ENCODE measurements around the gene OR2T11.
"Not testable (repeated sequence)": the region's sequence is repeated elsewhere in the genome, so short reads cannot be mapped to it uniquely, and the experiment has no call there.

Gene OR2T11

DNA sequence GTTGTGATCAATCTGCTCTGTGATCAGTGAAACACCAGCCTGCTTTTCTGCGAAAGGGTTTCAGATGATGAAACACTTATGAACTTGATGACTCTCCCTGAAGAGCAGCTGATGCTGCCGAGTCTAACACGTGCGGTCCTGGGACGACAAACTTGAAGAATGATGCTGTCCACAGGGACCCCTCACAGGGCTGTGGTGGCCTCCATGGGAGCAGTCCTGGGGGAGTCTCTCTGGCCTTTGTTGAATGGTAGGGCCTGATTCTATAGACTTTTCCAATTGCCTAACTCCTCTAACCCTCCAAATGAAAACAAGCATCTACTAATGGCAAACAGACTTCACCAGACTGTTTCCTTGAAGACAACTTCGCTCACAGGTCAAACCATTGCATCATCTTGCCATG, 37.3 kb downstream of the OR2T11 start, which contains the start of gene OR2T10:
OR2T10 (minus strand) TSS at position 112 of the 400 bp plus-strand sequence. CDS start 3,932 bp downstream, outside the sequence.
- H3K36me3 ChIP-seq (ENCODE audit: insufficient read depth, low read length) = no peaks in the 10 kb centered on the region
- no peaks in the 10 kb centered on the region for H3K9me3 ChIP-seq (ENCODE audit: low read length)
- no peaks in the 10 kb centered on the region for H3K4me1 ChIP-seq (ENCODE audit: insufficient read depth, low read length)
- no peaks in the 10 kb centered on the region for H3K27me3 ChIP-seq (ENCODE audit: insufficient read depth, low read length)
- H3K4me3 ChIP-seq (ENCODE audit: low read length) = no peak within 1 kb of the TSS
- no peak within 1 kb of the TSS for H2AFZ ChIP-seq (ENCODE audit: low read depth, low read length)

DNA sequence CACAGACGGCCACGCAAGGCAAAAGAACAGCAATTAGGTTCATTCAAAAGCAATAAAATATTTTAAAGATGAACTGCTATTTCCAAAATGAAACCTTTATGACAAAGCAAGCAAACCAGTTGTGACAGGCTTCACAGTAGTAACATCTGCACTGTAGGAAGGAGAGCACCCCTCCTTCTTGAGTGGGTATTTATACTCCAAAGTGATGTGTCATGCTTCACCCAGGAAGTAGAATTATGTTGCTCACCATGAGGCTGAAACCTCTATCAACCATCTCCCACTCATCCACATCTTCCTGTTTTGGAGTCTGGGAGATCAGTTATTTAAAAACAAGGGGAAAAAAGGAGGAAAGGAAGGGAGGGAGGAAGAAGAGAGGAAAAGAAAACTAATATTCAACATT, 38.3 kb downstream of the OR2T11 start:
- Histone ChIP-seq H3K4me1 (ENCODE audit: insufficient read depth, low read length) (no peaks in the 10 kb centered on the region), H3K9me3 (ENCODE audit: low read length) (no peaks in the 10 kb centered on the region), H3K4me3 (ENCODE audit: low read length) (no peak overlapping the region), H3K27me3 (ENCODE audit: insufficient read depth, low read length) (no peaks in the 10 kb centered on the region), H2AFZ (ENCODE audit: low read depth, low read length) (no peak overlapping the region), H3K36me3 (ENCODE audit: insufficient read depth, low read length) (no peaks in the 10 kb centered on the region)

DNA sequence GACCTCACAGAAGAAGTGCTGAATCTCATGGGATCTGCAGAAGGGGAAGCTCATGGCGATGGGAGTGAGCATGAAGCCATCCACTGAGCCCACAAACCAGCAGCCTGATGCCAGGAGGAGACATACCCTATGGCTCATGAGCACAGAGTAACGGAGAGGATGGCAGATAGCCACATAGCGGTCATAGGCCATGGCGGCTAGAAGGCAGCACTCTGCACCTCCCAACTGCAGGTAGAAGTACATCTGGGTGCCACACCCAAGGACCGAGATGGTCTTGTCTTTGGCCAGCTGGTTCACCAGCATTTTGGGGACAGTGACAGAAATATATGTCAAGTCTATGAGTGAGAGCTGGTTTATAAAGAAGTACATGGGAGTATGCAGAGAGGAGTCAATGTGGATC, 41.7 kb downstream of the OR2T11 start:
- Histone ChIP-seq H3K9me3 (ENCODE audit: low read length) (no peaks in the 10 kb centered on the region), H3K4me3 (ENCODE audit: low read length) (no peak overlapping the region), H3K4me1 (ENCODE audit: insufficient read depth, low read length) (no peaks in the 10 kb centered on the region), H3K27me3 (ENCODE audit: insufficient read depth, low read length) (no peaks in the 10 kb centered on the region), H3K36me3 (ENCODE audit: insufficient read depth, low read length) (no peaks in the 10 kb centered on the region), H2AFZ (ENCODE audit: low read depth, low read length) (no peak overlapping the region)

DNA sequence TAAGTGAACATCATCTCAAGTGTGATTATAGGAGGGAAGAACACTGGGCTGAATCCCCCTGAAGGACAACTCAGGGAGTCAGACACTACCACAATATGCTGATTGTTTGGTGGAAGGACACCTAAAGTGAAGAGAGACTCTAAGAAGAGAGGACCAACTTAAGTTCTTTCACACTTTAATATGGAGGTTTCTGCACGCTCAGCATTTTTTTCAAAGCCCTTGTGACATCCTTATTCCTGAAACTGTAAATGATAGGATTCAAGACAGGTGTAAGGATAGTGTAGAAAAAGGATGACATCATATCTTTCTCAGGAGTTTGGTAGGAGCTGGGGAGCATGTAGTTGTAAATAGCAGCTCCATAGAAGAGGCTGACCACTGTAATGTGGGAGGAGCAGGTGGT, 42.2 kb downstream of the OR2T11 start:
- Histone ChIP-seq H3K4me3 (ENCODE audit: low read length) (no peak overlapping the region), H3K4me1 (ENCODE audit: insufficient read depth, low read length) (no peaks in the 10 kb centered on the region), H2AFZ (ENCODE audit: low read depth, low read length) (no peak overlapping the region), H3K36me3 (ENCODE audit: insufficient read depth, low read length) (no peaks in the 10 kb centered on the region), H3K27me3 (ENCODE audit: insufficient read depth, low read length) (no peaks in the 10 kb centered on the region), H3K9me3 (ENCODE audit: low read length) (no peaks in the 10 kb centered on the region)

DNA sequence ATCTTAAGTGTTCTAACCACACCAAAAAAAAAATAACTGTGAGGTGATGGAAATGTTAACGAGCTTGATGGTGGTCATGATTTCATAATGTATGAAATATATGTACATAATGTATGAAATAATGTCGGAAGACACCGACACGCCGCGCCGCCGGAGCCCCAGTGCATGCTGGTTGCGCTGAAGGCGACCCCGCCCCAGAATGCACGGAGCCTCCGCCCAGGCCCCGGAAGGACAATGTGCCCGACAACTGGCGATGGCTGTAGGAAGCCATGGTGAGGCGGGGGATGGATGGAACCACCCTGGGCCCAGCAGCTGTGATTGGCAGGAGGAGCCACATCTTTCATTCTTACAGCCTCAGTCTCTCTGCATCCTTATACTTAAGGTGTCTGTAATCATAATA, 44.8 kb downstream of the OR2T11 start:
- Histone ChIP-seq H3K9me3 (ENCODE audit: low read length) (no peaks in the 10 kb centered on the region), H3K4me3 (ENCODE audit: low read length) (no peak overlapping the region), H3K27me3 (ENCODE audit: insufficient read depth, low read length) (no peaks in the 10 kb centered on the region), H3K36me3 (ENCODE audit: insufficient read depth, low read length) (no peaks in the 10 kb centered on the region), H3K4me1 (ENCODE audit: insufficient read depth, low read length) (no peaks in the 10 kb centered on the region), H2AFZ (ENCODE audit: low read depth, low read length) (no peak overlapping the region)

DNA sequence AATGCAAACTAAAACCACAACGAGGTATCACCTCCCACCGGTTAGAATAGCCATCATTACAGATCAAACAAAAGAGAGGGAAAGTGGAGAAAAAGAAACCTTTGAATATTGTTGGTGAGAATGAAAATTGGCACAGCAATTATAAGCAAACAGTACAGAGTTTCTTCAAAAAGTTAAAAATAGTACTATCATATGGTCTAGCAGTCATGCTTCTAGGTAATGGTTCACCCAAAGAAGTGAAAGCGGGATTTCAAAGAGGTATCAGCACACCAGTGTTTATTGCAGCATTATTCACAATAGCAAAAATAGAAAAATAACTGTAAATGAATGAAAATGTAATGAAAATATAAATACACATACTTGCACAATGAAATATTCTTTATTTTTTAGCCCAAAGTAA, 45.6 kb downstream of the OR2T11 start:
- no peaks in the 10 kb centered on the region for H3K36me3 ChIP-seq (ENCODE audit: insufficient read depth, low read length)
- no peak overlapping the region for H3K4me3 ChIP-seq (ENCODE audit: low read length)
- no peaks in the 10 kb centered on the region for H3K9me3 ChIP-seq (ENCODE audit: low read length)
- no peaks in the 10 kb centered on the region for H3K27me3 ChIP-seq (ENCODE audit: insufficient read depth, low read length)
- H2AFZ ChIP-seq (ENCODE audit: low read depth, low read length) = no peak overlapping the region
- no peaks in the 10 kb centered on the region for H3K4me1 ChIP-seq (ENCODE audit: insufficient read depth, low read length)

DNA sequence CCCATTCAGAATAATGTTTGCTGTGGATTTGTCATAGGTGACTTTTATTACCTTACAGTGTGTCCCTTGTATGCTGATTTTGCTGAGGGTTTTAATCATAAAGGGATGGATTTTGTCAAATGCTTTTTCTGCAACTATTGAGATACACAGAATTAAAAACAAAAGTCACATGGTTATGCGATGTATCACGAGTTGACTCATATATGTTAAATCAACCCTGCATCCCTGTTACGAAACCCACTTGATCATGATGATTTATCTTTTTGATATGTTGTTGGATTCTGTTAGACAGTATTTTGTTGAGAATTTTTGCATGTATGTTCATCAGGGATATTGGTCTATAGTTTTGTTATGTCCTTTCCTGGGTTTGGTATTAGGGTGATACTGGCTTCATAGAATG, 49.6 kb downstream of the OR2T11 start:
- Histone ChIP-seq H2AFZ (ENCODE audit: low read depth, low read length) (no peak overlapping the region), H3K36me3 (ENCODE audit: insufficient read depth, low read length) (no peaks in the 10 kb centered on the region), H3K9me3 (ENCODE audit: low read length) (no peaks in the 10 kb centered on the region), H3K4me1 (ENCODE audit: insufficient read depth, low read length) (no peaks in the 10 kb centered on the region), H3K4me3 (ENCODE audit: low read length) (no peak overlapping the region), H3K27me3 (ENCODE audit: insufficient read depth, low read length) (no peaks in the 10 kb centered on the region)

DNA sequence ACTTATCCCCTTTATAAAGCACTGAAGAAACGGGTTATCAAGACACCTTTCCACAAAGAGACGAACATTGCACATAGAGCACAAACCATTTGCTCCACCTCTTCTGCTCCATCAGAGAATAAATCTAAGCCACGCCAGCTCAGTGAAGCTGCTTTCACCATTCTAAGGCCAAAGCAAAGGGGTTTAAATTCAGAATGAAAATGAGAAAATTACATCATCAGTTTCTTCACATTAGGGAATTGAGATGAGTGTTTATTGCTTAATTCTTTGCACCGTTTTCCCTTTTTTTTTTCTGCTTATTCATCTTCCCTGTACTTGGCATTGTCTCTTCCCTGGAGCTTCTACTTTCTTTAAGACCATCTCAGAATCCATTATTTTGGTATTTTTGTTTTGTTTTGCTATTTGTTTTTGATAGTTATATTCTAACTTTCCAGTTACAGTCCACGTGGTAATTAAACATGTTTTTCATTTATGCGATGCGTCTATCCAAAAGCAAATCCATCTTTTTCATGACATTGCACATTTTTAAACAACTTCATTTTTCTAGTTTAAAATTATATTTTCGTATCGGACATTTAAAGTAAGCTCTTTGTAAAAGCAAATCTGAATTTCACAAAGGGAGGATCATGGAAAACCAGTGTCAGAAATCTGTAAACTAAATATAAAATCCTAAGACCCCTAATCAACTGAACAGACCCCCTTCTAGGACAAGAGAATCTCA, 58.5 kb downstream of the OR2T11 start:
- Histone ChIP-seq H3K36me3 (ENCODE audit: insufficient read depth, low read length) (no peaks in the 10 kb centered on the region), H3K27me3 (ENCODE audit: insufficient read depth, low read length) (no peaks in the 10 kb centered on the region), H3K4me3 (ENCODE audit: low read length) (no peak overlapping the region), H3K4me1 (ENCODE audit: insufficient read depth, low read length) (no peaks in the 10 kb centered on the region), H2AFZ (ENCODE audit: low read depth, low read length) (no peak overlapping the region), H3K9me3 (ENCODE audit: low read length) (no peaks in the 10 kb centered on the region)

DNA sequence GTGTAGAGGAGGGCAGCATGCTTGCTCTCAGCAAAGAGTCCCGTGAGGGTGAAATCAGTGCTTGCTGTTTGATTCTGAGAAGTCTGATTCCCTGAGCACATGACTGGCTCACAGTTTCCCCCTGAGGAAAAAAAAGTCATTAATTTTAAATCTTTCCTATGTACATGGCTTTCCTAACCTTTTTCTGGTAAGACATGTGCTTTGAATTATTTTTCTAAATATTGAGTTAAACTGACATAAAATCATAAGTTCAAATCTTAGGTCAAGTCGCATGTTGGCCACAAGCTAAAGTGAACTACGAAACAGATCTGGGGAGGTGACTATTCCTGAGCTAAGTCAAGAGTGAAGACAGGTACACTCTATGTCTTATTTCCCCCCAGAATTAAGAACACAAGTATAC, 60.2 kb downstream of the OR2T11 start, which contains the start of gene OR2T34:
OR2T34 (minus strand) TSS at position 101 of the 400 bp plus-strand sequence; CDS start at position 101, 0 bp downstream.
- H3K36me3 ChIP-seq (ENCODE audit: insufficient read depth, low read length); H3K4me3 ChIP-seq (ENCODE audit: low read length); H3K9me3 ChIP-seq (ENCODE audit: low read length); H3K27me3 ChIP-seq (ENCODE audit: insufficient read depth, low read length); H3K4me1 ChIP-seq (ENCODE audit: insufficient read depth, low read length); H2AFZ ChIP-seq (ENCODE audit: low read depth, low read length): not testable (repeated sequence)

DNA sequence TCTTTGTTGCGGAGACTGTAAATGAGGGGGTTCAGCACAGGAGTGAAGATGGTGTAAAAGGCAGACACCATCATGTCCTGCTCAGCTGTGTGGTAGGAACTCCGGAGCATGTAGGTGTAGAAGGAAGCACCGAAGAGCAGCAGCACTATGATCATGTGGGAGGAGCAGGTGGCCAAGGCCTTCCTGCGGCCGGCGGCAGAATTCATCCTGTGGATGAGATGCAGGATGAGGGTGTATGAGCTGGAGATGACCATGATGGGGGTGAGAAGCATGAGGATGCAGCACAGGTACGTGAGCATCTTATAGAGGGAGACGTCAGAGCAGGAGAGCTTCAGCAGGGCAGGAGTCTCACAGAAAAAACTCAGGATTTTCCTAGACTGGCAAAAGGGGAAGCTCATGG, 61.0 kb downstream of the OR2T11 start:
- not testable (repeated sequence) for H3K4me3 ChIP-seq (ENCODE audit: low read length); H3K36me3 ChIP-seq (ENCODE audit: insufficient read depth, low read length); H3K9me3 ChIP-seq (ENCODE audit: low read length); H3K27me3 ChIP-seq (ENCODE audit: insufficient read depth, low read length); H2AFZ ChIP-seq (ENCODE audit: low read depth, low read length); H3K4me1 ChIP-seq (ENCODE audit: insufficient read depth, low read length)
